SK-N-SH treated with all-trans-retinoic acid at 6 μM for 48 hours (cell line): Measurements from ENCODE around the gene ANKRD11.

Source experiments
- ARNTL ChIP-seq: fragments of 450-650 bp; formaldehyde crosslinking; IDR thresholded peaks from 2 replicates; pipeline ENCODE4 v1.5.0; 2020; ENCODE audit warnings: low read depth, mild to moderate bottlenecking, moderate library complexity, borderline replicate concordance
- CSRNP3 ChIP-seq: fragments of 250-450 bp; sonication (Bioruptor Pico); IDR thresholded peaks from 2 replicates; pipeline ENCODE4 v1.5.1; 2021; ENCODE audit warnings: mild to moderate bottlenecking, moderate library complexity
- GLIS3 ChIP-seq: fragments of 250-450 bp; sonication (Bioruptor Pico); IDR thresholded peaks from 2 replicates; pipeline ENCODE4 v1.5.0; 2020; ENCODE audit warnings: mild to moderate bottlenecking, moderate library complexity
- PATZ1 ChIP-seq: fragments of 250-450 bp; sonication (Bioruptor Pico); IDR thresholded peaks from 2 replicates; pipeline ENCODE4 v1.8.0; 2020; ENCODE audit warnings: mild to moderate bottlenecking, moderate library complexity, borderline replicate concordance
- PPARA ChIP-seq: fragments of 250-450 bp; sonication (Bioruptor Pico); IDR thresholded peaks from 2 replicates; pipeline ENCODE4 v1.5.0; 2020; ENCODE audit warnings: mild to moderate bottlenecking, borderline replicate concordance
- RARB ChIP-seq: fragments of 250-450 bp; sonication (Bioruptor Pico); IDR thresholded peaks from 2 replicates; pipeline ENCODE4 v1.8.0; 2021; ENCODE audit warnings: mild to moderate bottlenecking, moderate library complexity
- TCF4 ChIP-seq: fragments of 250-450 bp; sonication (Bioruptor Pico); IDR thresholded peaks from 2 replicates; pipeline ENCODE4 v1.8.0; 2021; ENCODE audit warnings: mild to moderate bottlenecking, moderate library complexity, borderline replicate concordance
- ZFP30 ChIP-seq: fragments of 450-650 bp; formaldehyde crosslinking; IDR thresholded peaks from 2 replicates; pipeline ENCODE4 v1.5.0; 2022; ENCODE audit warnings: mild to moderate bottlenecking, moderate library complexity

- TF ChIP-seq GLIS3 (CRISPR knock-in tag) (no peak), RARB (no peak), ARNTL (CRISPR knock-in tag) (no peak), ZFP30 (CRISPR knock-in tag) (no peak), TCF4 (no peak), CSRNP3 (CRISPR knock-in tag) (no peak), PPARA (no peak), PATZ1 (CRISPR knock-in tag) (no peak)
Measured at GRCh38 chr16:89484041-89484501, 6.3 kb downstream of the ANKRD11 start.
